NCI-H2196 treated with DMSO at 0.1 percent for 48 hours (cell line): ENCODE results near the gene TENT4B.
"Not testable (repeated sequence)": the region's sequence is repeated elsewhere in the genome, so short reads cannot be mapped to it uniquely, and the experiment has no call there.

Experiments
- DNase-seq: peaks from one replicate; lab custom pipeline; 2025; ENCODE audit not compliant: unreplicated experiment; lab: John Stamatoyannopoulos, UW

Gene TENT4B

DNA sequence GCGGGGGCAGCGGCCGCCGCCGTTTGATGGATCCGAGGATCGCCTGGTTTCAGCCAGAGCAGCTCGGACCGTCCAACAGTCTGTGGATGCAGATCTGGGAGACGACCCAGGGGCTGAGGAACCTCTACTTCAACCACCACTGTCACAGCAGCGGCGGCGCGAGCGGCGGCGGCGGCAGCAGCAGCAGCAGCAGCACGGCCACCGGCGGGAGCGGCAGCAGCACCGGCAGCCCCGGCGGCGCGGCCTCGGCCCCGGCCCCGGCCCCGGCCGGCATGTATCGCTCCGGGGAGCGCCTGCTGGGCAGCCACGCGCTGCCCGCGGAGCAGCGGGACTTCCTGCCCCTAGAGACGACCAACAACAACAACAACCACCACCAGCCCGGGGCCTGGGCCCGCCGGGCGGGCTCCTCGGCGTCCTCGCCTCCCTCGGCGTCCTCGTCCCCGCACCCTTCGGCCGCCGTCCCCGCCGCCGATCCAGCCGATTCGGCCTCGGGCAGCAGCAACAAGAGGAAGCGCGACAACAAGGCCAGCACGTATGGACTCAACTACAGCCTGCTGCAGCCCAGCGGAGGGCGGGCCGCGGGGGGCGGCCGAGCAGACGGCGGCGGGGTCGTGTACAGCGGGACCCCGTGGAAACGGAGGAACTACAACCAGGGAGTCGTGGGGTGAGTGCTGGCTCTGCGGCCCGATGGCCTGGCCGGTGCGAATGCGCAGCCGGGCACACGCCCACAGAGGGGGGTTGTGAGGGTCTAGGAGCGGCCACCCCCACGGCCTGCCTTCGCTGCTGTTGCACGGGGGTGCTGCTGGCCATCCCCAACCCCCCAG lies 702 bp downstream of the TENT4B start:
- no peak for DNase-seq

DNA sequence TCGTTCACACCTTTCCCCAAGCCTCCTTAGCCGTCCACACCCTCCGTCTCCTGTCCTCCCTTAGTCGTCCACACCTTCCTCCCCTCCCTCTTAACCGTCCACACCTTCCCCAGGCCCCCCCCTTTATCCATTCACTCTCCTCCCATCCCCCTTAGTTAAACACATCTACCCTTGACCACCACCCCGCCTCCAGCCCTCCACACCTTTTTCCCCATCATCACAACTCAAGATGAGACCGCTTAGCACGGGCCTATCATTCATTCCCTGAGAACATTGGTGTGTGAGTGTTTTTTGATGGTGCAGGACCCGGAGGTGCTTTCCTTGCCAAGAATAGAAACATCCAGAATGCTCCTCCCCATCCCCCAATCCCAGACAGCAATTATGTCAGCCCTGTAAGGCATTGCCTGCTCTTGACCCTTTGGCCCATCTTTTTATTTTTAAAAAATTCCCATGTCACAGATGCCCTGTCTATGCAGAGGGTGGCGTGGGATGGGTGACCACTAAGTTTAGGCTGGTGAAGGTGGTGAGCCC lies 1.4 kb downstream of the TENT4B start:
- DNase-seq = no peak

DNA sequence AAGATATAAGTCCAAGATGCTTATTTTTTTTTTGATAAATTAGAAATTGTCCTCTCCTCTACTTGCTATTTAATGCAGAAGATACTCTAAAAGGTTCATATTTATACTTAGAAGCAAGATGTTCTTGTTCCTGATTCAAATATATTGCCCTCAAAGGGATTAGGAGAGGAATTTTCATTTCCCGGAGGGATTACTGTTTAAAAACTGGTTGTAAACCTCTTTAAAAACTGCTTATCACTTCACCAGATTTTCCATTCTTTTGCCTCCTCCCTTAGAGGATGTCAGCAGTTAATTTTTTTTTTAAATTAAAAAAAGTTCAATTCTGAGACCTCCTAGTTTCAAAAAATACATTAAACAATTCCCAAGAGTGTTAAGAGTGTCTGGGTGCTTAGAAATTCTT lies 2.8 kb downstream of the TENT4B start:
- DNase-seq = no peak

DNA sequence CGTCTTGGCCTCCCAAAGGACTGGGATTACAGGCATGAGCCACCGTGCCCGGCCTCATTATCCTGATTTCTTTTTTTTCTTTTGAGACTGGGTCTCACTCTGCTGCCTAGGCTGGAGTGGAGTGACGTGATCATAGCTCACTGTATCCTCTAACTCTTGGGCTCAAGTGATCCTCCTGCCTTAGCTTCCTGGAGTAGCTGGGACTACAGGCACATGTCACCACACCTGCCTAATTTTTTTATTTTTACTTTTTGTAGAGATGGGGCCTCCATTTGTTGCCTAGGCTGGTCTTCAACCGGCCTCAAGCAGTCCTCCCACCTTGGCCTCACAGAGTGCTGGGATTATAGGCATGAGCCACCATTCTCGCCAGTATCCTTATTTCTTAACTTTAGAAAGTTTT lies 3.5 kb downstream of the TENT4B start:
- DNase-seq = no peak

DNA sequence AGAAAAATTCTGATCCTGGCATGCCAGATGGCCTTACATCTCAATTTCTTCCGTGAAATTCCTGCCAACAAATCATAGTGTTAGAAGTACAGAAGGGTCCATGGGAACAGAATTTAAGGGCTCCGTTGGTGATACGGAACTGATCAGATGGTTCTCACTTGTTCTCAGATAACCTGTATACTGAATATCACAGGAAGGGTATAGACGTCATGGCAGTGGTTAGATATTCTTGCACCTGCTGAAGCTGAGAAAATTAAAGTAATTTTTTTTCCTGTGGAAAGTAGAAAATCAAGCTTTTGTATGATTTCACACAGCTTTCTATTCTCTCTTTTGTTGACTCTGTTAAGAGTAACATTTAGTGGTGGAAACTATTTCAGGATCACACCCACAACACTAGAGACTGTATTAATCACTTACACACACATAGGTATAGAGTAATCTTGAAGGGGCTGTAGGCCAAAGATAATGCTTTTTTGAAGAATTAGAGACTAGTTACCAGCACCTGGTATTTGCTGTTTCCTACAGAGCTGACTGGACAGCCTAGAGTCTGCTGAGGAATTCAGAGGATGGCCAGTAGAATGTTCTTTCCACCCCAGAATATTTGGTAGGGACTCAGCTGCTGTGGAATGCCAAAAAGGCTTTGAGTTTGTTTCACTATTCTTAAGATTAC lies 7.5 kb downstream of the TENT4B start:
- DNase-seq = no peak

DNA sequence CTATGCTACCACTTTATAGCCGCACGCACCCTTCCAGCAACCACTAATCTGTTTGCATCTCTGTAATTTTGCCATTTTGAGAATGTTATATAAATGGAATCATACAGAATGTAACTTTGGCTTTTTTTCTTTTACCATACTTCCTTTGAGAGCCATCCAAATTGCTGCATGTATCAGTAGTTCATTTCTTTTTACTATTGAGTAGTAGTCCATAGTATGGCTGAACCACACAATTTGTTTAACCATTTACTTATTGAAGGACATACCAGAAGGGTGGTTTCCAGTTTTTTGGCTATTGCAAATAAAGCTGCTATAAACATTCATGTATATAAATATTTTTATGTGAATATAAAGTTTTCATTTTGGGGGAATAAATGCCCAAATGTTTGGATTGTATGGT lies 8.8 kb downstream of the TENT4B start:
- no peak for DNase-seq

DNA sequence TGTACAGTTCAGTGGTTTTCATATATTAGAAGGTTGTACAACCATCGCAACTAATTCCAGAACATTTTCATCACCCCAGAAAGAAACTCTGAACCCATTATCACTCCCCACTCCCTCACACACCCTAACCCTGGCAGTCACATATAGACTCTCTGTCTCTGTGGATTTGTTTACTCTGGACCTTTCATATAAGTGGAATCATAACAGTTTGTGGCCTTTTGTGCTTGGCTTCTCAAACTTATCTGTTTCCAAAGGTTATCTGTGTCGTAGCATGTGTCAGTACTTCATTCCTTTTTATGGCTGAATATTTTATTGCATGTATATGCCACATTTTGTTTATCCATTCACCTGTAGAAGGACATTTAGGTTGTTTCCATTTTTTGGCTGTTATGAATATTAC lies 12.4 kb downstream of the TENT4B start:
- DNase-seq = no peak

DNA sequence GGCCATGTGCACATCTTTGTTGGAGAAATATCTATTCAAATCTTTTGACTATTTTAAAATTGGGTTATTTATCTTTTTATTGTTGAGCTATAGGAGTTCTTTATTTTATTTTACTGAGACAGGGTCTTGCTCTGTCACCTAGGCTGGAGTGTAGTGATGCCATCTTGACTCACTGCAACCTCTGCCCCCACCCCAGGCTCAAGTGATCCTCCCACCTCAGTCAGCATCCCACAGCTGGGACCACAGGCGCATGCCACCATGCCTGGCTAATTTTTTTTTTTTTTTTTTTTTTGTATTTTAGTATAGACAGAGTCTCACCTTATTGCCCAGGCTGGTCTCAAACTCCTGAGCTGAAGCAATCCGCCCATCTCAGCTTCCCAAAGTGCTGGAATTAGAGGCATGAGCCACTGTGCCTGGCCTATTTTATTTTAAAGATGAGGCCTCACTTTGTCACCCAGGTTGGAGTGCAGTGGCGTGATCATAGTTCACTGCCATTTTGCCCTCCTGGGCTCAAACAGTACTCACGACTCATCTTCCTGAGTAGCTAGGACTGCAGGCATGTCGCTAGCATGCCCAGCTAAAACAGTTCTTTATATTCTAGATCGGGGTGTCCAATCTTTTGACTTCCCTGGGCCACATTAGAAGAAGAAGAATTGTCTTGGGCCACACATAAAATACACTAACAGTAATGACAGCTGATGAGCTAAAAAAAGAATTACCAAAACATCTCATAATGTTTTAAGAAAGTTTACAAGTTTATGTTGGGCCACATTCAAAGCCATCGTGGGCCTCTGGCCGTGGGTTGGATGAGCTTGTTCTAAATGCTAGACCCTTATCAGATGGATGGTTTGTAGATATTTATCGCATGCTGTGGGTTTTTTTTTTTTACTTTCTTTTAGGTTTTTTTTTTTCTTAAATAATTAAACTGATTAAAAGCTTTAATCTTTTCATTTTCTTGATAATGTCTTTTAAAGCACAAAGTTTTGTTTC lies 13.7 kb downstream of the TENT4B start:
- no peak for DNase-seq

DNA sequence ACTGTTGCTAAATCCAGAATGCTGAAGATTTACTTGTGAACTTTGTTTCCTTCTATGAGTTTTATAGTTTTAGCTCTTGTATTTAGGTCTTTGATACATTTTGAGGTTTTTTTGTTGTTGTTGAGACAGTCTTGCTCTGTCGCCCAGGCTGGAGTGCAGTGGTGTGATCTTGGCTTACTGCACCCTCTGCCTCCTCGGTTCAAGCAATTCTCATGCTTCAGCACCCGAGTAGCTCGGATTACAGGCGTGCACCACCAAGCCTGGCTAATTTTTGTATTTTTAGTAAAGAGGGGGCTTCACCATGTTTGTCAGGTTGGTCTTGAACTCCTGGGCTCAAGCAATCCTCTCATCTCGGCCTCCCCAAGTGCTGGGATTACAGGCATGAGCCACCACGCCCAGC lies 14.4 kb downstream of the TENT4B start:
- DNase-seq = no peak

DNA sequence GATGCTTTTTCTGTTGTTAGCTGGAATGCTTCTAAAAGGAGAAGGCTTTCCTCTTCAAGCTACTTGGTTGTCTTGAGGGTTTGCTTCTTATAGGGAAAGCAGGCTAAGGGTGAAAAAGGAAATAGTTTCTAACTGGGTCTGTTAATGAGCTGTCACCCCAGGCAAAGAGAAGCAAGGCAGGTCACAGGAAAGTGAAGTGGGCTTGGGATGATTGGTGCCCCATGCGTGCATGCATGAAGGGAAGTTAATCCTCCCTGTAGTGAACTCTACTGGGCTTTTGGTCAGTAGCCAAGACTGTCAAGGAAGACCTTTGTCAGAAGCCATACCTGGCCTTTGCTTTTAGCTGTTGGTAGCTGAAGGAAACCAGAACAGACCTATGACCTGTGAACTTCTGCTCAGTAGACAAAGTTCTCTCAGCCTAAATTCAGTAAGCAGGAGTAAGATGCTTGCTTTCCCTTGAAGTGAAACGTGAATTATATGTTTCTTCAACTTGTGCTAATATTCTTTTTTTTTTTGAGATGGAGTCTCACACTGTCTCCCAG lies 16.5 kb downstream of the TENT4B start:
- DNase-seq = no peak

DNA sequence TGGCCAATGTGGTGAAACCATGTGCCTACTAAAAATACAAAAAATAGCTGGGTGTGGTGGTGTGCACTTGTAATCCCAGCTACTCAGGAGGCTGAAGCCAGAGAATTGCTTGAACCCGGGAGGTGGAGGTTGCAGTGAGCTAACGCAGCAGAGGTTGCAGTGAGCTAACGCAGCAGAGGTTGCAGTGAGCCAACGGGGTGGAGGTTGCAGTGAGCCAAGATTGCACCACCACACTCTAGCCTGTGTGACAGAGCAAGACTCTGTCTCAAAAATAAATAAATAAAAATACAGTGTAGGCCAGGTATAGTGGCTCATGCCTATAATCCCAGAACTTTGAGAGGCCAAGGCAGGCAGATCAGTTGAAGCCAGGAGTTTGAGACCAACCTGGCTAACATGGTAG lies 18.7 kb downstream of the TENT4B start:
- not testable (repeated sequence) for DNase-seq

DNA sequence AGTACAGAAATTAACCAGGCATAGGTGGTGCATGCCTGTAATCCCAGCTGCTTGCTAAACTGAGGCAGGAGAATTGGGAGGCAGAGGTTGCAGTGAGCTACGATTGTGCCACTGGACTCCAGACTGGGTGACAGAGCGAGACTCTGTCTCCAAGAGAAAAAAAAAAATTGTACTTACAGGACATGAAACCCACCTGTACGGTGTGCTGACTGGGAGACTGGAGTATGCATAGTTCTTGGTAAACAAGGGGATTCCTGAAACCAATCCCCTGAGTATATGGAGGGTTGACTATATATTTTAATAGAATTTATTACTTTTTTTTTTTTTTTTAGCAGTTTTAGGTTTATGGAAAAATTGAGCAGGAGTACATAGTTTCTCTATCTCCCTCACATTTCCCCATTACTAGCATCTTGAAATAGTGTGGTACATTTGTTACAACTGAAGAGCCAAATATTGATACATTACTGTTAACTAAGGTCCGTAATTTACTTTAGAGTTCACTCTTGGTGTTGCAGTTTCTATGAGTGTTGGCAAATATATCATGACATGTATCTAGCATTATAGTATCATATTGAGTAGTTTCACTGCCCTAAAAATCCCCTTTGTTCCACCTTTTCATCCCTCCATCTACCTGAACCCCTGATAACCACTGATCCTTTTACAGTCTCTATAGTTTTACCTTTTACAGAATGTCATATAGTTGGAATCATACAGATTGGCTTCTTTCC lies 19.3 kb downstream of the TENT4B start:
- DNase-seq = no peak

DNA sequence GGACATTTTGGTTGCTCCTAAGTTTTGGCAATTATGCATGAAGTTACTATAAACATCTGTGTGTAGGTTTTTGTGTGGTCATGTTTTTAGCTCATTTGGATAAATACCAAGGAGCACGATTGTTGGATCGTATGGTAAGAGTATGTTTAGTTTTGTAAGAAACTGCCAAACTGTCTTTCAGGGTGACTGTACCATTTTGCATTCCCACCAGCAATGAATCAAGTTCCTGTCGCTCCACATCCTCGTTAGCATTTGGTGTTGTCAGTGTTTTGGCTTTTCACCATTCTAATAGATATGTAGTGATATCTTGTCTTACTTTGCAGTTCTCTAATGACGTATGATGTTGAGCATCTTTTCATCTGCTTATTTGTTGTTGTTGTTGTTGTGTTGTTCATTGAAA lies 20.2 kb downstream of the TENT4B start:
- no peak for DNase-seq

DNA sequence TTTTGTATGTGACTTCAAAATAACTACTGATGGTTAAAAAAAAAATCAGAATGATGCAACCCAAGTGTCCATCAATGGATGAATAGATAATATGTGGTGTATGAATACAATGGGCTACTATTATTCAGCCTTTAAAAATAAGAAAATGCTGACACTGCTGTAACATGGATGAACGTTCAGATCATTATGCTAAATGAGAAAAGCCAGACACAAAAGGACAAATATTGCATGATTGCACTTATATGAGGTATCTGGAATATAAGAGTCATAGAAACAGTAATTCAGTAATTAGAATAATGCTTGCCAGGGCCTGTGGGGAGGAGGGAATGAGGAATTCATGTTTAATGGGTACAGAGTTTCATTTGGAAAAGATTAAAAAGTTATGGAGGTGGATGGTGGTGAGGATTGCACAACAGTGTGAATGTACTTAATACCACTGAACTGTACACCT lies 25.4 kb downstream of the TENT4B start:
- DNase-seq = no peak

DNA sequence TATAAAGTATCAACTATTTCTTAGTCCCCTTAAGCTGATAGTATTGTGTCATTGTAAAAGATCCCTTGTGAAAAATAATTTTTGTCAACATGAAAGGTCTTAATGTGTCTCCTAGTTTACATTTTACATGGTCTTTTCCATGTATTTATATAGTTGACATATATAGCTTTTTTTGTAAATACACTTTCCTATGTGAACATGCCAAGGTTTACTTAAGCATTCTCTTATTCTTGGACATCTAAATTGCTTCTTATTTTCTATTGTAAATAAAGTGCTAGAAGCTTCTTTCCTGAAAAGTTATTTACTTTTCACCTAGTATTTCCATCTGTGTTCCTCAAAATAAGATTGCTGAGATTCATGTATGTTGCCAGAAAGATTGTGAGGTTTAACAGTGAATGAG lies 29.3 kb downstream of the TENT4B start:
- no peak for DNase-seq

DNA sequence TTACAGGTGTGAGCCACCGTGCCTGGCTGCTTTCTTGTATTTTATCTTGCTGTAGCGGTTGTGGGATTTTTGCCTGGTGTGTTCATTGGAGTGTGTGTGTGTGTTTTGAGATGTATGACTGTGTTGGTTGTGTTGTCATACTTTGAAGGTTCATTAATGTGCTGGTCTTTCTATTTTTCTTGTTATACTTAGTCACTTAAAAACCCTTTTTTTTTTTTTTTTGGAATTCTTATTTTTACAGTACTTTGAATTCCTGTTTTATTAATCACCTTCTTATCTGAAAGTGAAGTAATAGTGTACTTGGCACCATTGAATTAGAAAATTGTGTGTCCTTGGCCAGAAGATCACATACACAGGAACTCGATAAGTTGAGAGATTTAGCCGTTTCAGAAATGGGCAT lies 30.2 kb downstream of the TENT4B start:
- DNase-seq = no peak

DNA sequence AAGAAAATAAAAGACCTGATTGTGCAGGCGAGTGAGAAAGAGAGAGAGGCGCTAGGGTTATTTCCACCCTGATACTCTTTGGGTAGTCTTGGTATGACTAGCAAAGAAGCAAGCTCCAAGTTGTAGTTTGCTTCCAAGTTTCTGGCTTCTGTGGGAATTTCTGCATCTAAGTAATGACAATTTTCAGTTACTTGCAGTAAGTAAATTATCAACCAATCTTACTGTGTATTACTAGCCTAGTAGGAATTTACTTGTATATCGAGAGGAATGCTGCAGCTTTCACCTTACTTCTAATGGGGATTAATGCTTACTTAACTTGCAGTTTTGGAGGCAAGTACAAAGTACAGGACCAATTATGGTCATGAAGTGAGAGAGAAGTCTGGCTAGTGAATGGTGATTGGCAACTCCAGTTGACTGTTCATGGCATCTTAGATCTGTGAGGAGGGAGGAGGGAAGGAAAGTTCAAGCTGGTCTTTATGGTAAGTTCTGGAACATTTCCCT lies 31.9 kb downstream of the TENT4B start:
- no peak for DNase-seq

DNA sequence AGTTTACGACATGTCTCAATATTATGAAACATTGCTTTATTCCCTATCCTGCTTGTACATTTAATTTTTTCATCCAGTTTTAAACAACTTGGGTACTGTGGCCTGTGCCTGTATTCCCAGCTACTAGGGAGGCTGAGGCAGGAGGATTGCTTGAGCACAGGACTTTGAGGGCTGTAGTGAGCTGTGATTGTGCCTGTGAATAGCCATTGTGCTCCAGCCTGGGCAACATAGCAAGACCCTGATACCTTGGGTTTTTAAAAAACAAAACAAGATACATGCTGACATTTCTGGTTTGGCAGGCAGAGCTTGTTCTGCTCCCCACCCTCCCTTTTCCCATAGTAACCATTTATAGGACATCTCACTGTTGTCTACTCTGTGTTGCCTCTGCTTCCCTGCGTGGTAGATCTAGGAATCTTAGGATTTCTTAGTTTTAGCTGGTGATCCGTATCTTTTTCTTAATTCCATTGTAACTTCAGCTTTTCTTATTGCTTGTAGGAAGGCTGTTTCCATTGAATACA lies 35.6 kb downstream of the TENT4B start:
- no peak for DNase-seq

DNA sequence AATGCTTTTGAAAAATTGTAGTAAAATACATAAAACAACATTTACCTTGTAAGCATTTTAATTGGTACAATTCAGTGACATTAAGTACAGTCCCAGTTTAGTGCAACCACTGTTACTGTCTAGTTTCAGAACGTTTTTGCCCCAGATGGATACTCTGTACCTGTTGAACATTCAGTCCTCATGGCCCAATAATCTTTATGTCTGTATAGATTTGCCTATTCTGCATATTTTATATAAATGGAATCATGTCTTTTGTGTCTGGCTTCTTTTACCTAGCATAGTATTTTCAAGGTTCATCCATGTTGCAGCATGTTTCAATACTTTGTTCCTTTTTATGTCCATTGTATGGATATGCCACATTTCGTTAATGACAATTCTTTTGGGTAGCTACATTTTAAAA lies 37.2 kb downstream of the TENT4B start:
- no peak for DNase-seq
